Vein endothelial cell (primary cell): Measurements from ENCODE around the gene ASCC3. TPM values are rescaled to one million over a fixed set of nuclear protein-coding genes. Genes with fewer than 3 reads are reported as not detected.

Experiments
- total RNA-seq: library from RNA; depleted of rRNA; stranded (reverse); fragments of >200 nt; gene quantifications from 2 replicates; pipeline ENCODE4 v1.2.3, GENCODE V29; 2012

ASCC3 gene, protein sequence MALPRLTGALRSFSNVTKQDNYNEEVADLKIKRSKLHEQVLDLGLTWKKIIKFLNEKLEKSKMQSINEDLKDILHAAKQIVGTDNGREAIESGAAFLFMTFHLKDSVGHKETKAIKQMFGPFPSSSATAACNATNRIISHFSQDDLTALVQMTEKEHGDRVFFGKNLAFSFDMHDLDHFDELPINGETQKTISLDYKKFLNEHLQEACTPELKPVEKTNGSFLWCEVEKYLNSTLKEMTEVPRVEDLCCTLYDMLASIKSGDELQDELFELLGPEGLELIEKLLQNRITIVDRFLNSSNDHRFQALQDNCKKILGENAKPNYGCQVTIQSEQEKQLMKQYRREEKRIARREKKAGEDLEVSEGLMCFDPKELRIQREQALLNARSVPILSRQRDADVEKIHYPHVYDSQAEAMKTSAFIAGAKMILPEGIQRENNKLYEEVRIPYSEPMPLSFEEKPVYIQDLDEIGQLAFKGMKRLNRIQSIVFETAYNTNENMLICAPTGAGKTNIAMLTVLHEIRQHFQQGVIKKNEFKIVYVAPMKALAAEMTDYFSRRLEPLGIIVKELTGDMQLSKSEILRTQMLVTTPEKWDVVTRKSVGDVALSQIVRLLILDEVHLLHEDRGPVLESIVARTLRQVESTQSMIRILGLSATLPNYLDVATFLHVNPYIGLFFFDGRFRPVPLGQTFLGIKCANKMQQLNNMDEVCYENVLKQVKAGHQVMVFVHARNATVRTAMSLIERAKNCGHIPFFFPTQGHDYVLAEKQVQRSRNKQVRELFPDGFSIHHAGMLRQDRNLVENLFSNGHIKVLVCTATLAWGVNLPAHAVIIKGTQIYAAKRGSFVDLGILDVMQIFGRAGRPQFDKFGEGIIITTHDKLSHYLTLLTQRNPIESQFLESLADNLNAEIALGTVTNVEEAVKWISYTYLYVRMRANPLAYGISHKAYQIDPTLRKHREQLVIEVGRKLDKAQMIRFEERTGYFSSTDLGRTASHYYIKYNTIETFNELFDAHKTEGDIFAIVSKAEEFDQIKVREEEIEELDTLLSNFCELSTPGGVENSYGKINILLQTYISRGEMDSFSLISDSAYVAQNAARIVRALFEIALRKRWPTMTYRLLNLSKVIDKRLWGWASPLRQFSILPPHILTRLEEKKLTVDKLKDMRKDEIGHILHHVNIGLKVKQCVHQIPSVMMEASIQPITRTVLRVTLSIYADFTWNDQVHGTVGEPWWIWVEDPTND (N-terminal part only)
- 65.0 and 105 TPM in 2 replicates for total RNA-seq

DNA sequence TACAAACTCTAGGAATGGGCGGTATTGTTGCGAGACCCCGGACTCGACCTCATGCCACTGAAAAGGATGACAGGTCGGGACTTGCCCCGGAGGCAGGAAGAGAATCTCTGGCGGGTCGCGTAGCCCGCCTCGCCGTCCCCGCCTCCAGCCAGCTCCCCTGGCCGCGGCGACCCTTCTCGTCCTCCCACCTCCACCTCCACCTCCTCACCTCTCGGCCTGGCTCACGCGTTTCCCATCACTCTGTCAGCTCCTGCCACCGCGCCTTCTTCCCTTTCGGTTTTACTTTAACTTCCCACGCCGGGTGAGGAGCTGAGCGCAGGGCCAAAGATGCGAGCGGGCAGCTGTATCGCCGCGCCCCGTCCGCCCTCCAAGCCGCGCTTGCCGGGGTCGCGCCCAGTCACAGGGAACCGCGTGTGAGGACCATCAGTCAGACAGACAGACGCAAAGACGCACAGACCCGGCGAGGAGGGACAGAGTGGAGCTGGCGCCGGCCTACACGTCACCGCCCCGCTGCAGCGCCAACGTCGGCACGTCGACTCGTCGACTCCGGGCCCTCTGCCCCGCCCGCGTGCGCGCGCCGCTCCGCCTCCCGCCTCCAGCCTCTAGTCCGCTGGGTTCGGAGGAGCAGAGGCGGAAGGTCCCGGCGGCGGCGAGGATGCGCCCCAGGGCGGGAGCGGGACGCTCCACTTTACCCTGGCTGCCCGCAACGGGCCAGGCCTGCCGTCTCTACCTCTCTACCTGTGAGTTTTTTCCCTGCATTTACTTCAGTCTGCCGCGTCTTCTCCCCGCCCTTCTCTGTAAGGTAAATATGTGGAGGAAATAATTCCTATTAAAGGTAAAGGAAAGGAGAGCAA is at the start of gene ASCC3:
TSS of gene ASCC3 (minus strand) at position 477 of the 854 bp plus-strand sequence. CDS start 13,332 bp downstream, outside the sequence.

DNA sequence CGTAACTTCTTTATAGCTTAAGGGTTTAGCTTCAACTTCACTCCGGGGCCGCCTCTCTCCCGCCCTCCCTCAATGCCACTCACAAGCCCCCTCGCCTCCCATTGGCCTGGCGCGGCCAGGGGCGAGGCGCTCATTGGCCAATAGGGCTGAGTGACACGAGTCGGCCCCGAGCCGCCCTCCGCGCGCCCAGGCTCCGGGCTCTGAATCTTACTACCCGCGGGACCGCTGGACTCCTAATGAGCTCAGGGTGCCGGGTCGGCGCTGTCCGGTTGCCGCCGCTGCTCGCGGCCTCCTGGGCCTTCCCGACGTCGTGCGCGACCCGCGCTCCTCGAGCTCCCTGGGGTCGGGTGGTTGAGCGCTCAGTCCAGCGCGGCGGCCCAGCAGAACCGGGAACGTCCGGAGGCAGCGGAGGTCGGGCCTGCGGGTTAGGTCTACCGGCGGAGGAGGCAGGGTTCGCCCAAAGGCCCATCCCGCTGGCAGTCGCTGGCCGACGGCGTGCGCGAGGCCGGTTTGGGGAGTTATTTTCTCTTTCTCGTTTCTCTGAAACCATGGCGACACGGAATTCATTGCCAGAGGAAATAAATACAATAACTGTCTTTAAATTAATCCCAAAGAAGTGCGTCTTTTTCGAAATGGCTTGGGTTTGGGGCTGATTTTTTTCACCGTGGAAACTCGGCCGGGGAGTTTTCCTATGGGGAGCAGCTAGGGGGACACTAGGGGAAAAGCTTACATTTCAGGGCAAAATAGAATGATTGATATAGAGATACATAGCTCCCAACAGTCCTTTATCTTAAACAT is 416.0 kb downstream of the ASCC3 start, which contains the start of gene SIM1:
TSS of gene SIM1 (minus strand) at position 19 of the 798 bp plus-strand sequence. CDS start 1,453 bp downstream, outside the sequence.

